HepG2 (cell line): ENCODE measurements around the gene CSNK1D. TPM values are rescaled to one million over a fixed set of nuclear protein-coding genes. Genes with fewer than 3 reads are reported as not detected.

ENCODE experiments used
- ARNT2 ChIP-seq: sonication (generic); formaldehyde crosslinking; IDR thresholded peaks from 2 replicates; pipeline ENCODE4 v1.8.0; 2022; ENCODE audit warnings: mild to moderate bottlenecking, low read depth, missing genetic modification reagents, moderate library complexity
- BRCA1 ChIP-seq: sonication (generic); formaldehyde crosslinking; IDR thresholded peaks from 2 replicates; pipeline ENCODE4 v1.4.0; 2020; ENCODE audit warnings: missing genetic modification reagents
- CHD4 ChIP-seq: fragments of 200-600 bp; sonication (generic); IDR thresholded peaks from 2 replicates; pipeline ENCODE4 v1.7.0; 2017; ENCODE audit warnings: mild to moderate bottlenecking, low read length, borderline replicate concordance
- E2F1 ChIP-seq: sonication (generic); formaldehyde crosslinking; IDR thresholded peaks from 2 replicates; pipeline ENCODE4 v1.5.0; 2020; ENCODE audit warnings: missing genetic modification reagents
- EHMT2 ChIP-seq: fragments of 200-600 bp; sonication (generic); IDR thresholded peaks from 2 replicates; pipeline ENCODE4 v1.7.0; 2017; ENCODE audit warnings: antibody characterized with exemption, low read depth, low read length, borderline replicate concordance
- ETV5 ChIP-seq: IDR thresholded peaks from 2 replicates; pipeline ENCODE4 v1.6.1; 2018; ENCODE audit warnings: missing biosample characterization, missing genetic modification reagents, inconsistent platforms, borderline replicate concordance
- HOMEZ ChIP-seq: IDR thresholded peaks from 2 replicates; pipeline ENCODE4 v1.6.1; 2016; ENCODE audit warnings: low read depth
- IRF9 ChIP-seq: sonication (generic); formaldehyde crosslinking; IDR thresholded peaks from 2 replicates; pipeline ENCODE4 v1.8.0; 2022; ENCODE audit warnings: missing genetic modification reagents, mild to moderate bottlenecking, borderline replicate concordance
- PAXIP1 ChIP-seq: sonication (generic); formaldehyde crosslinking; conservative IDR thresholded peaks from 2 replicates; pipeline ENCODE4 v1.4.0; 2020; ENCODE audit warnings: mild to moderate bottlenecking, missing genetic modification reagents, moderate library complexity
- SNRNP70 ChIP-seq: fragments of 200-400 bp; formaldehyde crosslinking; IDR thresholded peaks from 2 replicates; pipeline ENCODE4 v1.6.1; 2017; ENCODE audit warnings: mild to moderate bottlenecking, low read depth, low read length, moderate library complexity
- TOPORS ChIP-seq: sonication (generic); formaldehyde crosslinking; IDR thresholded peaks from 2 replicates; pipeline ENCODE4 v1.8.0; 2023; ENCODE audit warnings: mild to moderate bottlenecking, missing genetic modification reagents
- ZBTB10 ChIP-seq: sonication (generic); formaldehyde crosslinking; IDR thresholded peaks from 2 replicates; pipeline ENCODE4 v1.4.0; 2020; ENCODE audit warnings: missing genetic modification reagents, borderline replicate concordance
- ZNF317 ChIP-seq: sonication (generic); formaldehyde crosslinking; IDR thresholded peaks from 2 replicates; pipeline ENCODE4 v1.5.0; 2020; ENCODE audit warnings: mild to moderate bottlenecking, missing genetic modification reagents
- ZNF33B ChIP-seq: sonication (generic); formaldehyde crosslinking; IDR thresholded peaks from 2 replicates; pipeline ENCODE4 v1.5.1; 2020; ENCODE audit warnings: mild to moderate bottlenecking, missing genetic modification reagents
- ZNF362 ChIP-seq: sonication (generic); formaldehyde crosslinking; IDR thresholded peaks from 2 replicates; pipeline ENCODE4 v1.4.0; 2020; ENCODE audit warnings: missing genetic modification reagents, mild to moderate bottlenecking, borderline replicate concordance
- ZNF773 ChIP-seq: sonication (generic); formaldehyde crosslinking; IDR thresholded peaks from 2 replicates; pipeline ENCODE4 v1.4.0; 2020; ENCODE audit warnings: missing genetic modification reagents, borderline replicate concordance
- ZZZ3 ChIP-seq: sonication (generic); formaldehyde crosslinking; IDR thresholded peaks from 2 replicates; pipeline ENCODE4 v1.4.0; 2020; ENCODE audit warnings: missing genetic modification reagents, mild to moderate bottlenecking, borderline replicate concordance
- polyA plus RNA-seq, 8 experiments: library from polyadenylated mRNA; depleted of rRNA in 3 of 8; stranded (reverse) in 7 of 8; unstranded in 1 of 8; fragments of >200 nt; fragmentation: Illumina TruSeq in 4 of 8; extraction: Trizol in 4 of 8; gene quantifications; 2 replicates each; pipeline versions ENCODE4 v1.2.1 to v1.2.3, GENCODE V29; 2011 to 2016; ENCODE audit warnings: low read depth in 4 of 8, missing spikeins in 1 of 8, mixed read lengths in 1 of 8; ENCODE audit not compliant: insufficient read depth in 1 of 8
- total RNA-seq, 5 experiments: library from RNA; depleted of rRNA; stranded (reverse); fragments of >200 nt; fragmentation: Illumina TruSeq; extraction: Trizol; gene quantifications; 2 replicates each; pipeline ENCODE4 v1.2.3, GENCODE V29; 2016; ENCODE audit warnings: low read depth in 1 of 5

The CSNK1D gene
- total and polyA plus RNA-seq, 2 of the 13 experiments (the other 11 are each of a cell fraction or from before 2014, with no cell fraction given) = 31.5 to 128 TPM

GRCh38 chr17:82242977-82243647 lies 30.4 kb downstream of the CSNK1D start (continued):
- TF ChIP-seq IRF9 (CRISPR knock-in tag) (peak; percentile 69; the same call in 1 of the 2 replicates), HOMEZ (no peak; the same call in 1 of the 2 replicates), ZNF33B (no peak), E2F1 (CRISPR knock-in tag) (no peak), PAXIP1 (CRISPR knock-in tag) (peak; percentile 58), TOPORS (CRISPR knock-in tag) (peak; percentile 80; the same call in 1 of the 2 replicates), EHMT2 (no peak), SNRNP70 (no peak), CHD4 (no peak), BRCA1 (CRISPR knock-in tag) (no peak), ZZZ3 (0 out of 2 replicates have a peak, but pooled peaks have one; percentile 9), ZNF317 (CRISPR knock-in tag) (0 out of 2 replicates have a peak, but pooled peaks have one; percentile 62), ARNT2 (CRISPR knock-in tag) (no peak; the same call in 1 of the 2 replicates), ZNF773 (CRISPR knock-in tag) (no peak), ZBTB10 (CRISPR knock-in tag) (peak; percentile 11; the same call in 1 of the 2 replicates), ETV5 (CRISPR knock-in tag) (no peak), ZNF362 (CRISPR knock-in tag) (no peak)
